ENCODE data around the gene HNF4A. TPM values are rescaled to one million over a fixed set of nuclear protein-coding genes. Genes with fewer than 3 reads are reported as not detected.

The HNF4A gene
- total and polyA plus RNA-seq, 2 of the 4 experiments (the other 2 are of a cell fraction), result not detected

GRCh38 chr20:44412402-44413144 lies 57.1 kb downstream of the HNF4A start:
- Histone ChIP-seq H3K56ac (ENCODE audit: extremely low read depth, insufficient read depth, low read length) (no peak overlapping the region), H4K91ac (ENCODE audit: insufficient read depth, low read depth, low read length) (no peak overlapping the region), H2AK5ac (ENCODE audit: low read depth, low read length) (no peak overlapping the region), H4K8ac (ENCODE audit: low read depth in 2 of 2, low read length in 2 of 2) (no peak overlapping the region), H2BK20ac (ENCODE audit: low read depth, low read length) (no peak overlapping the region), H3K4me3 (ENCODE audit: insufficient read depth, low read depth, low read length) (no peak overlapping the region), H3K4ac (ENCODE audit: low read depth, low read length) (no peak overlapping the region), H4K20me1 (ENCODE audit: insufficient read depth, low read length) (no peaks in the 10 kb centered on the region), H3K9ac (ENCODE audit: low read depth, low read length) (no peak overlapping the region), H2BK15ac (ENCODE audit: low read depth, low read length) (no peak overlapping the region), H3K4me2 (ENCODE audit: low read depth, low read length) (no peak overlapping the region), H2BK120ac (ENCODE audit: low read depth, low read length) (no peak overlapping the region), H3K4me1 (ENCODE audit: control insufficient read depth, insufficient read depth, low read length) (no peaks in the 10 kb centered on the region), H3K9me1 (ENCODE audit: insufficient read depth, low read length) (no peaks in the 10 kb centered on the region), H3K9me3 (ENCODE audit: control insufficient read depth, insufficient read depth, low read length) (no peaks in the 10 kb centered on the region), H2AFZ (replicated peaks; ENCODE audit: low read length, poor library complexity) (no peak overlapping the region), H4K5ac (ENCODE audit: low read depth, low read length) (no peak overlapping the region), H3K14ac (replicated peaks; ENCODE audit: low read depth, low read length) (no peak overlapping the region), H3K79me1 (ENCODE audit: low read depth in 1 of 2, low read length in 2 of 2) (no peaks in the 10 kb centered on the region), H3K36me3 (ENCODE audit: control insufficient read depth, insufficient read depth, low read length) (no peaks in the 10 kb centered on the region), H3K27me3 (ENCODE audit: control insufficient read depth, insufficient read depth, low read length) (peaks cover 62% of the 10 kb centered on the region), H2BK5ac (ENCODE audit: low read depth, low read length, poor library complexity, severe bottlenecking) (no peak overlapping the region), H3K23ac (ENCODE audit: low read depth, low read length) (no peak overlapping the region), H3K18ac (ENCODE audit: low read depth, low read length) (no peak overlapping the region), H3K27ac (ENCODE audit: insufficient read depth, low read length) (no peak overlapping the region), H2AK9ac (replicated peaks; ENCODE audit: low read depth, low read length, poor library complexity) (no peak overlapping the region)
- no TSS peak for BruUV-seq (replicated peaks)
- dilution Hi-C loops (cut with HindIII; ENCODE audit: low sequenced_read_pairs, unreplicated experiment) (no loop called here), intact Hi-C loops (cut with micrococcal nuclease) (no loop called here), in situ Hi-C loops (cut with MboI; ENCODE audit: low sequenced_read_pairs) (no loop called here)
- TF ChIP-seq MAFK (IDR thresholded peaks at IDR 0.05; ENCODE audit: low read depth, low read length) (no peak), POLR2A (IDR thresholded peaks at IDR 0.05; ENCODE audit: low read depth, low read length) (no peak), FOS (IDR thresholded peaks at IDR 0.05; ENCODE audit: low read depth, low read length) (no peak), CEBPB (IDR thresholded peaks at IDR 0.05; ENCODE audit: low read depth, low read length) (no peak), SMC3 (IDR thresholded peaks at IDR 0.05; ENCODE audit: low read depth, low read length) (no peak), RAD21 (IDR thresholded peaks at IDR 0.05; ENCODE audit: low read length) (no peak), RCOR1 (IDR thresholded peaks at IDR 0.05; ENCODE audit: insufficient replicate concordance, low read length) (no peak), CHD1 (IDR thresholded peaks at IDR 0.05; ENCODE audit: low read depth, low read length) (no peak), RFX5 (IDR thresholded peaks at IDR 0.05; ENCODE audit: low read depth, low read length) (no peak), MAZ (IDR thresholded peaks at IDR 0.05; ENCODE audit: borderline replicate concordance, low read depth, low read length) (no peak), CTCF (conservative IDR thresholded peaks at IDR 0.05; ENCODE audit: low read depth, low read length) (no peak), BHLHE40 (IDR thresholded peaks at IDR 0.05; ENCODE audit: low read depth, low read length) (no peak), MXI1 (IDR thresholded peaks at IDR 0.05; ENCODE audit: borderline replicate concordance, low read depth, low read length) (no peak), NFE2L2 (IDR thresholded peaks at IDR 0.05; ENCODE audit: low read depth, low read length) (no peak)
- TF ChIP-seq, protein P1, sequence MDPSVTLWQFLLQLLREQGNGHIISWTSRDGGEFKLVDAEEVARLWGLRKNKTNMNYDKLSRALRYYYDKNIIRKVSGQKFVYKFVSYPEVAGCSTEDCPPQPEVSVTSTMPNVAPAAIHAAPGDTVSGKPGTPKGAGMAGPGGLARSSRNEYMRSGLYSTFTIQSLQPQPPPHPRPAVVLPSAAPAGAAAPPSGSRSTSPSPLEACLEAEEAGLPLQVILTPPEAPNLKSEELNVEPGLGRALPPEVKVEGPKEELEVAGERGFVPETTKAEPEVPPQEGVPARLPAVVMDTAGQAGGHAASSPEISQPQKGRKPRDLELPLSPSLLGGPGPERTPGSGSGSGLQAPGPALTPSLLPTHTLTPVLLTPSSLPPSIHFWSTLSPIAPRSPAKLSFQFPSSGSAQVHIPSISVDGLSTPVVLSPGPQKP (IDR thresholded peaks at IDR 0.05; ENCODE audit: borderline replicate concordance, low read depth, low read length), result no peak
- TF ChIP-seq, protein P2, sequence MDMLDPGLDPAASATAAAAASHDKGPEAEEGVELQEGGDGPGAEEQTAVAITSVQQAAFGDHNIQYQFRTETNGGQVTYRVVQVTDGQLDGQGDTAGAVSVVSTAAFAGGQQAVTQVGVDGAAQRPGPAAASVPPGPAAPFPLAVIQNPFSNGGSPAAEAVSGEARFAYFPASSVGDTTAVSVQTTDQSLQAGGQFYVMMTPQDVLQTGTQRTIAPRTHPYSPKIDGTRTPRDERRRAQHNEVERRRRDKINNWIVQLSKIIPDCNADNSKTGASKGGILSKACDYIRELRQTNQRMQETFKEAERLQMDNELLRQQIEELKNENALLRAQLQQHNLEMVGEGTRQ (IDR thresholded peaks at IDR 0.05; ENCODE audit: low read depth, low read length), result no peak
- DNase-seq (no peak), ATAC-seq (ENCODE audit: low read depth) (no peak)
- WGBS, 2 experiments (ENCODE audit: extremely low coverage in 2 of 2, insufficient read length in 1 of 2), result 47% methylated on average over 20 of the region's 24 CpGs; no CpG with 5 or more reads in 1 of the 2 experiments
- CTCF ChIA-PET, result no interaction called here
- POLR2A ChIA-PET (ENCODE audit: unreplicated experiment), result no interaction called here
